WERI-Rb-1 (cell line): ENCODE results near the gene OR2AE1.
A peak's percentile ranks its signal among the peaks of the same experiment; 100 is the strongest.

Source experiments
- DNase-seq: peaks from one replicate; pipeline ENCODE4 v3.0.0-alpha.2; 2020
- H3K27ac ChIP-seq: fragments of 250-450 bp; sonication (Bioruptor Pico); 2 replicates; pipeline ENCODE4 v1.5.1; 2020; ENCODE audit warnings: mild to moderate bottlenecking, moderate library complexity
- H3K27me3 ChIP-seq: fragments of 250-450 bp; sonication (Bioruptor Pico); 2 replicates; pipeline ENCODE4 v1.5.1; 2021; ENCODE audit warnings: mild to moderate bottlenecking, low read depth, moderate library complexity; ENCODE audit not compliant: insufficient read depth, severe bottlenecking
- H3K36me3 ChIP-seq: fragments of 250-450 bp; sonication (Bioruptor Pico); 2 replicates; pipeline ENCODE4 v1.5.1; 2020; ENCODE audit warnings: mild to moderate bottlenecking, moderate library complexity
- H3K4me3 ChIP-seq: 2 replicates; pipeline ENCODE4 v1.5.1; 2011; ENCODE audit warnings: low read depth, mild to moderate bottlenecking, control low read depth, low read length
- H3K9me3 ChIP-seq: fragments of 250-450 bp; sonication (Bioruptor Pico); 2 replicates; pipeline ENCODE4 v1.5.1; 2021; ENCODE audit warnings: mild to moderate bottlenecking, moderate library complexity; ENCODE audit not compliant: severe bottlenecking
- CTCF ChIP-seq: IDR thresholded peaks from 2 replicates; pipeline ENCODE4 v1.5.1; 2011; ENCODE audit warnings: low read depth, mild to moderate bottlenecking, control low read depth, inconsistent platforms, low read length

Gene OR2AE1

DNA sequence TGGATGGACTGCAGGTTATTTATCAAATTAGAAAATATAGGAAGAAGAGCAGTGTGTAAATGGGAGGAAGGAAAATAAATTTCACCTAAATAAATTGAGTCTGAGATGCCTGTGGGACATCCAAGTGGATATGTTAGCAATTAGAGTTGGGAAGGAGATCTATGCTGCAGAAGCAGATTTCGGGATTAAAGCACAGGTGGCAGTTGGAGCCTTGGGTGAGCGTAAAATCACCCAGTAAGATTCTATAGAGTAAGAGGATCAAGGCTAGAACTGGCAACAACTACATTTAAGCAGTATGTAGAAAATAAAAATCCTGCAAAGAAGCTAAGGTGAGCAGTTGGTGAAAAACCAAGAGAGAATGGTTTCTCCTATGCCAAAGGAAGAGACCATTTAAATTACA, 34.1 kb upstream of the OR2AE1 start:
- no peak for TF ChIP-seq CTCF

GRCh38 chr7:99901581-99901980, 24.7 kb upstream of the OR2AE1 start:
- Histone ChIP-seq H3K4me3 (no peak overlapping the region), H3K27me3 (no peaks in the 10 kb centered on the region), H3K27ac (no peak overlapping the region), H3K9me3 (no peaks in the 10 kb centered on the region), H3K36me3 (peaks cover 59% of the 10 kb centered on the region)
- DNase-seq: no peak
- TF ChIP-seq CTCF: no peak

More for the DNA sequence above, 34.1 kb upstream of the OR2AE1 start:
- Histone ChIP-seq H3K9me3 (no peaks in the 10 kb centered on the region), H3K27me3 (no peaks in the 10 kb centered on the region), H3K4me3 (no peak overlapping the region), H3K27ac (peak overlapping the region; percentile 24), H3K36me3 (peaks cover 57% of the 10 kb centered on the region)
- peak; percentile 53 for DNase-seq

DNA sequence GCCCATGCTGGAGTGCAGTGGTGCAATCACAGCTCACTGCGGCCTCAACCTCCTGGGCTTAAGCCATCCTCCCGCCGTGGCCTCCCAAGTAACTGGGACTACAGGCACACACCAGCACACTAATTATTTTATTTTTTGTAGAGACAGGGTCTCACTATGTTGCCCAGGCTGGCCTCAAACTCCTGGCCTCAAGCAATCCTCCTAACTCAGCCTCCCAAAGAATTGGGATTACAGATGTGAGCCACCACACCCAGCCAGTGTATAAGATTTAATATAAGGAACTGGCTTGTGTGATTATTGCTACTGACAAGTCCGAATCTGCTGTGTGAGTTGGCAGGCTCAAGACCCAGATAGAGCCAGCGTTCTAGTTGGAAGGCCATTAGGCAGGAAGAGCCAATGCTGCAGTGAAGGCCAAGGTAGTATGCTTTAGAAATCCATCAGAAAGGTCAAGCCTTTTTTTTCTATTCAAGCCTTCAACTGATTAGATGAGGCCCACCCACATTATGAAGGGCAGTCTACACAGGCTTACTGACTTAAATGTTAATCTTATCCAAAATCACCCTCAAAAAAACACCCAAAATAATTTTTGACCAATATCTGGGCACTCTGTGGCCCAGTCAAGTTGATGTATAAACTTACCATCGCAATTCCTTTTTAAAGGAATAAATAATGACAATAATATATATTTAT, 23.1 kb upstream of the OR2AE1 start:
- Histone ChIP-seq H3K27ac (no peak overlapping the region), H3K36me3 (peaks cover 44% of the 10 kb centered on the region), H3K9me3 (no peaks in the 10 kb centered on the region), H3K27me3 (no peaks in the 10 kb centered on the region), H3K4me3 (no peak overlapping the region)
- no peak for TF ChIP-seq CTCF
- no peak for DNase-seq

- no peaks in the 10 kb centered on the region for H3K27me3 ChIP-seq
- DNase-seq: no peak
- H3K9me3 ChIP-seq: no peaks in the 10 kb centered on the region
- no peak overlapping the region for H3K4me3 ChIP-seq
- TF ChIP-seq CTCF: no peak
- no peak overlapping the region for H3K27ac ChIP-seq
- H3K36me3 ChIP-seq: peaks cover 38% of the 10 kb centered on the region
Observed at GRCh38 chr7:99898836-99899235, 22.0 kb upstream of the OR2AE1 start.

GRCh38 chr7:99898023-99898357, 21.2 kb upstream of the OR2AE1 start:
- Histone ChIP-seq H3K27me3 (no peaks in the 10 kb centered on the region), H3K4me3 (no peak overlapping the region), H3K9me3 (no peaks in the 10 kb centered on the region), H3K36me3 (peaks cover 30% of the 10 kb centered on the region), H3K27ac (no peak overlapping the region)
- no peak for TF ChIP-seq CTCF
- no peak for DNase-seq
